ENCODE measurements around the gene AKAP17A. TPM values are rescaled to one million over a fixed set of nuclear protein-coding genes. Genes with fewer than 3 reads are reported as not detected.

The AKAP17A gene
- total RNA-seq, 1 experiment from 2014 or later = 68.1 TPM

- Mint-ChIP-seq H3K4me1 (no peaks in the 10 kb centered on the region), H3K9me3 (no peaks in the 10 kb centered on the region), H3K36me3 (peaks cover 47% of the 10 kb centered on the region), H3K27me3 (ENCODE audit: low read depth) (no peaks in the 10 kb centered on the region), H3K27ac (no peak overlapping the region), H3K4me3 (no peak overlapping the region)
- ATAC-seq (no peak), DNase-seq (ENCODE audit: low spot score) (no peak)
- POLR2A ChIA-PET = no interaction called here
- CTCF ChIA-PET = no interaction called here
- TF ChIP-seq CREM (CRISPR knock-in tag; IDR thresholded peaks at IDR 0.05) (no peak), JUN (CRISPR knock-in tag; IDR thresholded peaks at IDR 0.05) (no peak), E2F1 (CRISPR knock-in tag; IDR thresholded peaks at IDR 0.05) (no peak), HMGA2 (CRISPR knock-in tag; IDR thresholded peaks at IDR 0.05) (no peak), USF1 (CRISPR knock-in tag; IDR thresholded peaks at IDR 0.05) (no peak), ZNF263 (CRISPR knock-in tag; IDR thresholded peaks at IDR 0.05; ENCODE audit: low read depth) (no peak), ARID4B (CRISPR knock-in tag; IDR thresholded peaks at IDR 0.05; ENCODE audit: borderline replicate concordance) (no peak)
Measured at GRCh38 chrX:1602299-1602698, 10.9 kb downstream of the AKAP17A start.

GRCh38 chrX:1606496-1606895 lies 15.1 kb downstream of the AKAP17A start:
- TF ChIP-seq STAT6 (CRISPR knock-in tag; conservative IDR thresholded peaks at IDR 0.05; ENCODE audit: low read depth) (no peak), CDX4 (CRISPR knock-in tag; IDR thresholded peaks at IDR 0.05; ENCODE audit: borderline replicate concordance) (no peak), USF1 (CRISPR knock-in tag; IDR thresholded peaks at IDR 0.05) (no peak), SP1 (CRISPR knock-in tag; conservative IDR thresholded peaks at IDR 0.05) (no peak), ETV6 (CRISPR knock-in tag; IDR thresholded peaks at IDR 0.05) (no peak), RELA (CRISPR knock-in tag; IDR thresholded peaks at IDR 0.05; ENCODE audit: borderline replicate concordance) (no peak)
- no peak overlapping the region for H3K4me3 Mint-ChIP-seq
- ATAC-seq (no peak), DNase-seq (ENCODE audit: low spot score) (no peak)
- peaks cover 22% of the 10 kb centered on the region for H3K36me3 Mint-ChIP-seq
- no peaks in the 10 kb centered on the region for H3K27me3 Mint-ChIP-seq (ENCODE audit: low read depth)
- POLR2A ChIA-PET = no interaction called here
- CTCF ChIA-PET = no interaction called here
- H3K27ac Mint-ChIP-seq = no peak overlapping the region
- H3K9me3 Mint-ChIP-seq = no peaks in the 10 kb centered on the region
- no peaks in the 10 kb centered on the region for H3K4me1 Mint-ChIP-seq
